ENCODE results near the gene RAD51B.

Gene RAD51B

GRCh38 chr14:68103853-68104252 lies 284.3 kb downstream of the RAD51B start:
- H3K9ac ChIP-seq (ENCODE audit: insufficient read length, low read depth): no peak overlapping the region
- no peaks in the 10 kb centered on the region for H3K27me3 ChIP-seq (ENCODE audit: insufficient read depth, insufficient read length)
- H3K4me1 ChIP-seq (ENCODE audit: insufficient read depth, insufficient read length): no peaks in the 10 kb centered on the region
- TF ChIP-seq YY1 (IDR thresholded peaks at IDR 0.05; ENCODE audit: insufficient read depth, insufficient read length): no peak
- TF ChIP-seq ZNF274 (IDR thresholded peaks at IDR 0.05; ENCODE audit: low read depth, low read length): no peak
- TF ChIP-seq SUZ12 (IDR thresholded peaks at IDR 0.05; ENCODE audit: extremely low read depth, insufficient read depth, insufficient read length): no peak
- H3K36me3 ChIP-seq (ENCODE audit: insufficient read depth, insufficient read length, low read length): no peaks in the 10 kb centered on the region
- H3K9me3 ChIP-seq (ENCODE audit: insufficient read depth, low read length): peaks cover 48% of the 10 kb centered on the region
- no peak overlapping the region for H3K4me3 ChIP-seq (ENCODE audit: insufficient read length, low read depth)
- no peak for DNase-seq (ENCODE audit: low read depth, low spot score)

GRCh38 chr14:68104518-68104917 lies 284.9 kb downstream of the RAD51B start:
- H3K36me3 ChIP-seq (ENCODE audit: insufficient read depth, insufficient read length, low read length): no peaks in the 10 kb centered on the region
- no peak overlapping the region for H3K4me3 ChIP-seq (ENCODE audit: insufficient read length, low read depth)
- H3K9ac ChIP-seq (ENCODE audit: insufficient read length, low read depth): no peak overlapping the region
- peaks cover 42% of the 10 kb centered on the region for H3K9me3 ChIP-seq (ENCODE audit: insufficient read depth, low read length)
- no peaks in the 10 kb centered on the region for H3K27me3 ChIP-seq (ENCODE audit: insufficient read depth, insufficient read length)
- TF ChIP-seq YY1 (IDR thresholded peaks at IDR 0.05; ENCODE audit: insufficient read depth, insufficient read length) (no peak), ZNF274 (IDR thresholded peaks at IDR 0.05; ENCODE audit: low read depth, low read length) (no peak), SUZ12 (IDR thresholded peaks at IDR 0.05; ENCODE audit: extremely low read depth, insufficient read depth, insufficient read length) (no peak)
- no peak for DNase-seq (ENCODE audit: low read depth, low spot score)
- H3K4me1 ChIP-seq (ENCODE audit: insufficient read depth, insufficient read length): no peaks in the 10 kb centered on the region

DNA sequence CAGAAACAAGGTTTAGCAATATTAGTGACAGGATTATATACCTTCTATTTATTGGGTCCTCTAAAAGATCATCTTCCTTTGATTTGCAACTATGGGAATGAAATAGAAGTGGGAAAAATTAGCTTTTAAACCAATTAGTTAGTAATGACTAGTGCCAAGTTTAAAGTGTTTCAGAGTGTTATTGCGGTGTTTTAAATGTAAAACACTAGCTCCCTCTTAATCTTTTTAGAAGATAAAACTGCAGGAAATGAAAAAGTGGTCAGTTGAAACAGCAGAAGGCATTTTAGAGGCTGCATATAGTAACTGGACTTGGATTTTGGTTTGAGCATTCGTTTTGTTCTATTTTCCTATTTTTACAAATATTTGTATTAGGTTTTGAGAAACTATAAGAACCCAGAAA lies 286.2 kb downstream of the RAD51B start:
- Histone ChIP-seq H3K4me3 (ENCODE audit: insufficient read length, low read depth) (no peak overlapping the region), H3K36me3 (ENCODE audit: insufficient read depth, insufficient read length, low read length) (no peaks in the 10 kb centered on the region), H3K4me1 (ENCODE audit: insufficient read depth, insufficient read length) (no peaks in the 10 kb centered on the region), H3K27me3 (ENCODE audit: insufficient read depth, insufficient read length) (no peaks in the 10 kb centered on the region), H3K9me3 (ENCODE audit: insufficient read depth, low read length) (peaks cover 30% of the 10 kb centered on the region), H3K9ac (ENCODE audit: insufficient read length, low read depth) (no peak overlapping the region)
- TF ChIP-seq YY1 (IDR thresholded peaks at IDR 0.05; ENCODE audit: insufficient read depth, insufficient read length): no peak
- TF ChIP-seq SUZ12 (IDR thresholded peaks at IDR 0.05; ENCODE audit: extremely low read depth, insufficient read depth, insufficient read length): no peak
- TF ChIP-seq ZNF274 (IDR thresholded peaks at IDR 0.05; ENCODE audit: low read depth, low read length): no peak
- no peak for DNase-seq (ENCODE audit: low read depth, low spot score)

- no peak for DNase-seq (ENCODE audit: low read depth, low spot score)
- Histone ChIP-seq H3K9me3 (ENCODE audit: insufficient read depth, low read length) (peaks cover 23% of the 10 kb centered on the region), H3K36me3 (ENCODE audit: insufficient read depth, insufficient read length, low read length) (no peaks in the 10 kb centered on the region), H3K9ac (ENCODE audit: insufficient read length, low read depth) (no peak overlapping the region), H3K4me1 (ENCODE audit: insufficient read depth, insufficient read length) (no peaks in the 10 kb centered on the region), H3K4me3 (ENCODE audit: insufficient read length, low read depth) (no peak overlapping the region), H3K27me3 (ENCODE audit: insufficient read depth, insufficient read length) (no peaks in the 10 kb centered on the region)
- TF ChIP-seq ZNF274 (IDR thresholded peaks at IDR 0.05; ENCODE audit: low read depth, low read length): no peak
- TF ChIP-seq YY1 (IDR thresholded peaks at IDR 0.05; ENCODE audit: insufficient read depth, insufficient read length): no peak
- no peak for TF ChIP-seq SUZ12 (IDR thresholded peaks at IDR 0.05; ENCODE audit: extremely low read depth, insufficient read depth, insufficient read length)
These were observed 286.9 kb downstream of the RAD51B start for GRCh38 chr14:68106456-68106855.

- DNase-seq (ENCODE audit: low read depth, low spot score): no peak
- Histone ChIP-seq H3K4me1 (ENCODE audit: insufficient read depth, insufficient read length) (no peaks in the 10 kb centered on the region), H3K36me3 (ENCODE audit: insufficient read depth, insufficient read length, low read length) (no peaks in the 10 kb centered on the region), H3K9ac (ENCODE audit: insufficient read length, low read depth) (no peak overlapping the region), H3K27me3 (ENCODE audit: insufficient read depth, insufficient read length) (no peaks in the 10 kb centered on the region), H3K9me3 (ENCODE audit: insufficient read depth, low read length) (peaks cover 19% of the 10 kb centered on the region), H3K4me3 (ENCODE audit: insufficient read length, low read depth) (no peak overlapping the region)
- TF ChIP-seq ZNF274 (IDR thresholded peaks at IDR 0.05; ENCODE audit: low read depth, low read length) (no peak), YY1 (IDR thresholded peaks at IDR 0.05; ENCODE audit: insufficient read depth, insufficient read length) (no peak), SUZ12 (IDR thresholded peaks at IDR 0.05; ENCODE audit: extremely low read depth, insufficient read depth, insufficient read length) (no peak)
These were observed 287.3 kb downstream of the RAD51B start for GRCh38 chr14:68106905-68107304.

- Histone ChIP-seq H3K4me1 (ENCODE audit: insufficient read depth, insufficient read length) (no peaks in the 10 kb centered on the region), H3K36me3 (ENCODE audit: insufficient read depth, insufficient read length, low read length) (no peaks in the 10 kb centered on the region), H3K27me3 (ENCODE audit: insufficient read depth, insufficient read length) (no peaks in the 10 kb centered on the region), H3K4me3 (ENCODE audit: insufficient read length, low read depth) (no peak overlapping the region), H3K9ac (ENCODE audit: insufficient read length, low read depth) (no peak overlapping the region), H3K9me3 (ENCODE audit: insufficient read depth, low read length) (no peaks in the 10 kb centered on the region)
- TF ChIP-seq ZNF274 (IDR thresholded peaks at IDR 0.05; ENCODE audit: low read depth, low read length): no peak
- no peak for TF ChIP-seq SUZ12 (IDR thresholded peaks at IDR 0.05; ENCODE audit: extremely low read depth, insufficient read depth, insufficient read length)
- no peak for TF ChIP-seq YY1 (IDR thresholded peaks at IDR 0.05; ENCODE audit: insufficient read depth, insufficient read length)
- DNase-seq (ENCODE audit: low read depth, low spot score): no peak
These were observed 289.7 kb downstream of the RAD51B start for GRCh38 chr14:68109132-68109900.

- TF ChIP-seq SUZ12 (IDR thresholded peaks at IDR 0.05; ENCODE audit: extremely low read depth, insufficient read depth, insufficient read length) (no peak), YY1 (IDR thresholded peaks at IDR 0.05; ENCODE audit: insufficient read depth, insufficient read length) (no peak), ZNF274 (IDR thresholded peaks at IDR 0.05; ENCODE audit: low read depth, low read length) (no peak)
- DNase-seq (ENCODE audit: low read depth, low spot score): no peak
- no peak overlapping the region for H3K9ac ChIP-seq (ENCODE audit: insufficient read length, low read depth)
These were observed 291.7 kb downstream of the RAD51B start for GRCh38 chr14:68111097-68111852.

More at GRCh38 chr14:68111097-68111852, 291.7 kb downstream of the RAD51B start:
- no peaks in the 10 kb centered on the region for H3K4me1 ChIP-seq (ENCODE audit: insufficient read depth, insufficient read length)
- no peaks in the 10 kb centered on the region for H3K27me3 ChIP-seq (ENCODE audit: insufficient read depth, insufficient read length)
- H3K9me3 ChIP-seq (ENCODE audit: insufficient read depth, low read length): no peaks in the 10 kb centered on the region
- H3K4me3 ChIP-seq (ENCODE audit: insufficient read length, low read depth): no peak overlapping the region
- H3K36me3 ChIP-seq (ENCODE audit: insufficient read depth, insufficient read length, low read length): no peaks in the 10 kb centered on the region
